ENCODE data around the gene SH3BGR. TPM values are rescaled to one million over a fixed set of nuclear protein-coding genes. Genes with fewer than 3 reads are reported as not detected.

SH3BGR gene
- total RNA-seq, 1 donor from 2014 or later = 9.9 TPM

GRCh38 chr21:39430457-39430856 is 21.3 kb upstream of the SH3BGR start:
- no peak overlapping the region for H3K4me3 Mint-ChIP-seq (ENCODE audit: unreplicated experiment)
- no peak for FAIRE-seq
- no peak for DNase-seq (ENCODE audit: low read depth)
- no peaks in the 10 kb centered on the region for H3K79me2 ChIP-seq (ENCODE audit: insufficient read depth, low read length)
- peaks cover 11% of the 10 kb centered on the region for H3K4me1 Mint-ChIP-seq (ENCODE audit: low read depth, unreplicated experiment)
- no peaks in the 10 kb centered on the region for H3K9me3 ChIP-seq (ENCODE audit: insufficient read depth, low read depth, low read length)
- no peaks in the 10 kb centered on the region for H3K27me3 ChIP-seq (ENCODE audit: insufficient read depth, low read length)
- no peak overlapping the region for H3K4me3 ChIP-seq (ENCODE audit: insufficient read depth, low read depth, low read length)
- no peaks in the 10 kb centered on the region for H3K36me3 Mint-ChIP-seq (ENCODE audit: low read depth, unreplicated experiment)
- no peaks in the 10 kb centered on the region for H3K9me3 Mint-ChIP-seq (ENCODE audit: unreplicated experiment)
- H4K20me1 ChIP-seq (ENCODE audit: insufficient read depth, low read length) = no peaks in the 10 kb centered on the region
- H3K36me3 ChIP-seq (ENCODE audit: insufficient read depth, low read length) = no peaks in the 10 kb centered on the region
- no peak overlapping the region for H3K27ac Mint-ChIP-seq (ENCODE audit: unreplicated experiment)
- no peak overlapping the region for H3K27ac ChIP-seq (ENCODE audit: low read depth, low read length)
- no peak overlapping the region for H3K4me2 ChIP-seq (ENCODE audit: low read length)
- no peaks in the 10 kb centered on the region for H3K27me3 Mint-ChIP-seq (ENCODE audit: low read depth, unreplicated experiment)
- no peaks in the 10 kb centered on the region for H3K4me1 ChIP-seq (ENCODE audit: insufficient read depth, low read length)
- TF ChIP-seq EZH2 (IDR thresholded peaks at IDR 0.05; ENCODE audit: insufficient read depth, low read length) = no peak
- no peak for TF ChIP-seq CTCF (IDR thresholded peaks at IDR 0.05; ENCODE audit: insufficient read depth, low read depth, low read length)
- H2AFZ ChIP-seq (ENCODE audit: low read depth, low read length) = no peak overlapping the region
- no peak overlapping the region for H3K9ac ChIP-seq (ENCODE audit: low read length)

GRCh38 chr21:39430954-39431353 is 20.8 kb upstream of the SH3BGR start:
- H3K4me1 Mint-ChIP-seq (ENCODE audit: low read depth, unreplicated experiment) = peaks cover 11% of the 10 kb centered on the region
- Histone ChIP-seq H3K9ac (ENCODE audit: low read length) (no peak overlapping the region), H3K4me3 (ENCODE audit: insufficient read depth, low read depth, low read length) (no peak overlapping the region), H4K20me1 (ENCODE audit: insufficient read depth, low read length) (no peaks in the 10 kb centered on the region), H3K4me1 (ENCODE audit: insufficient read depth, low read length) (no peaks in the 10 kb centered on the region), H2AFZ (ENCODE audit: low read depth, low read length) (no peak overlapping the region), H3K9me3 (ENCODE audit: insufficient read depth, low read depth, low read length) (no peaks in the 10 kb centered on the region), H3K36me3 (ENCODE audit: insufficient read depth, low read length) (no peaks in the 10 kb centered on the region), H3K27me3 (ENCODE audit: insufficient read depth, low read length) (no peaks in the 10 kb centered on the region), H3K27ac (ENCODE audit: low read depth, low read length) (no peak overlapping the region), H3K4me2 (ENCODE audit: low read length) (no peak overlapping the region), H3K79me2 (ENCODE audit: insufficient read depth, low read length) (no peaks in the 10 kb centered on the region)
- H3K27me3 Mint-ChIP-seq (ENCODE audit: low read depth, unreplicated experiment) = no peaks in the 10 kb centered on the region
- no peaks in the 10 kb centered on the region for H3K9me3 Mint-ChIP-seq (ENCODE audit: unreplicated experiment)
- TF ChIP-seq CTCF (IDR thresholded peaks at IDR 0.05; ENCODE audit: insufficient read depth, low read depth, low read length) (no peak), EZH2 (IDR thresholded peaks at IDR 0.05; ENCODE audit: insufficient read depth, low read length) (no peak)
- H3K4me3 Mint-ChIP-seq (ENCODE audit: unreplicated experiment) = no peak overlapping the region
- H3K27ac Mint-ChIP-seq (ENCODE audit: unreplicated experiment) = no peak overlapping the region
- FAIRE-seq = no peak
- no peaks in the 10 kb centered on the region for H3K36me3 Mint-ChIP-seq (ENCODE audit: low read depth, unreplicated experiment)
- no peak for DNase-seq (ENCODE audit: low read depth)

GRCh38 chr21:39434950-39435349 is 16.8 kb upstream of the SH3BGR start:
- Histone ChIP-seq H3K36me3 (ENCODE audit: insufficient read depth, low read length) (no peaks in the 10 kb centered on the region), H3K4me2 (ENCODE audit: low read length) (no peak overlapping the region), H3K9ac (ENCODE audit: low read length) (no peak overlapping the region), H2AFZ (ENCODE audit: low read depth, low read length) (no peak overlapping the region), H3K27me3 (ENCODE audit: insufficient read depth, low read length) (no peaks in the 10 kb centered on the region), H3K4me3 (ENCODE audit: insufficient read depth, low read depth, low read length) (no peak overlapping the region), H3K79me2 (ENCODE audit: insufficient read depth, low read length) (no peaks in the 10 kb centered on the region), H3K27ac (ENCODE audit: low read depth, low read length) (no peak overlapping the region), H3K9me3 (ENCODE audit: insufficient read depth, low read depth, low read length) (no peaks in the 10 kb centered on the region), H4K20me1 (ENCODE audit: insufficient read depth, low read length) (no peaks in the 10 kb centered on the region), H3K4me1 (ENCODE audit: insufficient read depth, low read length) (no peaks in the 10 kb centered on the region)
- DNase-seq (ENCODE audit: low read depth) (no peak), FAIRE-seq (no peak)
- H3K27me3 Mint-ChIP-seq (ENCODE audit: low read depth, unreplicated experiment) = no peaks in the 10 kb centered on the region
- no peaks in the 10 kb centered on the region for H3K9me3 Mint-ChIP-seq (ENCODE audit: unreplicated experiment)
- H3K27ac Mint-ChIP-seq (ENCODE audit: unreplicated experiment) = no peak overlapping the region
- H3K4me3 Mint-ChIP-seq (ENCODE audit: unreplicated experiment) = no peak overlapping the region
- TF ChIP-seq CTCF (IDR thresholded peaks at IDR 0.05; ENCODE audit: insufficient read depth, low read depth, low read length) = no peak
- H3K36me3 Mint-ChIP-seq (ENCODE audit: low read depth, unreplicated experiment) = no peaks in the 10 kb centered on the region
- H3K4me1 Mint-ChIP-seq (ENCODE audit: low read depth, unreplicated experiment) = peaks cover 11% of the 10 kb centered on the region
